Measurements from ENCODE around the gene IDUA. TPM values are rescaled to one million over a fixed set of nuclear protein-coding genes. Genes with fewer than 3 reads are reported as not detected.

IDUA gene
- total RNA-seq, 2 donors from 2014 or later = 23.4 to 31.9 TPM

GRCh38 chr4:951186-951585, 35.7 kb upstream of the IDUA start:
- no peak for TF ChIP-seq CTCF (IDR thresholded peaks at IDR 0.05)
- Histone ChIP-seq H3K27me3 (replicated peaks; ENCODE audit: insufficient read depth) (no peaks in the 10 kb centered on the region), H3K9me3 (no peaks in the 10 kb centered on the region), H3K27ac (no peak overlapping the region), H3K4me1 (ENCODE audit: control insufficient read depth in 1 of 2, low read depth in 2 of 2) (no peaks in the 10 kb centered on the region), H3K36me3 (peaks cover 9% of the 10 kb centered on the region), H3K4me3 (no peak overlapping the region)
- ATAC-seq (ENCODE audit: insufficient number of reproducible peaks, low FRiP score, low read depth) = no peak
- no peak for DNase-seq (ENCODE audit: low spot score)

GRCh38 chr4:951594-952468, 35.0 kb upstream of the IDUA start:
- no peak for ATAC-seq (ENCODE audit: insufficient number of reproducible peaks, low FRiP score, low read depth)
- H3K36me3 ChIP-seq = peaks cover 9% of the 10 kb centered on the region
- DNase-seq (ENCODE audit: low spot score) = no peak

GRCh38 chr4:952881-953573, 33.8 kb upstream of the IDUA start:
- Histone ChIP-seq H3K4me1 (ENCODE audit: control insufficient read depth in 1 of 2, low read depth in 2 of 2) (no peaks in the 10 kb centered on the region), H3K27ac (no peak overlapping the region), H3K4me3 (no peak overlapping the region), H3K27me3 (replicated peaks; ENCODE audit: insufficient read depth) (no peaks in the 10 kb centered on the region), H3K36me3 (peaks cover 9% of the 10 kb centered on the region), H3K9me3 (no peaks in the 10 kb centered on the region)
- DNase-seq (ENCODE audit: low spot score) (no peak), ATAC-seq (ENCODE audit: insufficient number of reproducible peaks, low FRiP score, low read depth) (no peak)
- no peak for TF ChIP-seq CTCF (IDR thresholded peaks at IDR 0.05)

More at GRCh38 chr4:951594-952468, 35.0 kb upstream of the IDUA start:
- no peak for TF ChIP-seq CTCF (IDR thresholded peaks at IDR 0.05)
- no peak overlapping the region for H3K4me3 ChIP-seq
- H3K27me3 ChIP-seq (replicated peaks; ENCODE audit: insufficient read depth) = no peaks in the 10 kb centered on the region
- H3K9me3 ChIP-seq = no peaks in the 10 kb centered on the region
- no peaks in the 10 kb centered on the region for H3K4me1 ChIP-seq (ENCODE audit: control insufficient read depth in 1 of 2, low read depth in 2 of 2)
- no peak overlapping the region for H3K27ac ChIP-seq

- Histone ChIP-seq H3K27ac (no peak overlapping the region), H3K9me3 (no peaks in the 10 kb centered on the region), H3K36me3 (peaks cover 12% of the 10 kb centered on the region), H3K27me3 (replicated peaks; ENCODE audit: insufficient read depth) (no peaks in the 10 kb centered on the region), H3K4me1 (ENCODE audit: control insufficient read depth in 1 of 2, low read depth in 2 of 2) (no peaks in the 10 kb centered on the region), H3K4me3 (no peak overlapping the region)
- TF ChIP-seq CTCF (IDR thresholded peaks at IDR 0.05) = no peak
- ATAC-seq (ENCODE audit: insufficient number of reproducible peaks, low FRiP score, low read depth) (no peak), DNase-seq (ENCODE audit: low spot score) (no peak)
Observed at GRCh38 chr4:953574-953915, 33.3 kb upstream of the IDUA start.

GRCh38 chr4:954211-955020, 32.4 kb upstream of the IDUA start:
- Histone ChIP-seq H3K9me3 (no peaks in the 10 kb centered on the region), H3K27ac (no peak overlapping the region), H3K4me1 (ENCODE audit: control insufficient read depth in 1 of 2, low read depth in 2 of 2) (no peaks in the 10 kb centered on the region), H3K36me3 (peaks cover 20% of the 10 kb centered on the region), H3K4me3 (no peak overlapping the region), H3K27me3 (replicated peaks; ENCODE audit: insufficient read depth) (no peaks in the 10 kb centered on the region)
- no peak for DNase-seq (ENCODE audit: low spot score)
- no peak for ATAC-seq (ENCODE audit: insufficient number of reproducible peaks, low FRiP score, low read depth)
- TF ChIP-seq CTCF (IDR thresholded peaks at IDR 0.05) = no peak

All from thoracic aorta (tissue), 2 donors.